ENCODE results near the gene UBTF. TPM values are rescaled to one million over a fixed set of nuclear protein-coding genes. Genes with fewer than 3 reads are reported as not detected.

The UBTF gene
- total RNA-seq, 2 experiments from 2014 or later = 148 to 158 TPM

GRCh38 chr17:44206825-44207155, 12.7 kb downstream of the UBTF start:
- CTCF ChIA-PET = interaction anchor here (0.8 kb wide), 1 partner anchor 125 kb away, joined by 4 read pairs; no protein-coding TSS in a partner anchor
- intact Hi-C loops (cut with DNase I, micrococcal nuclease) = no loop called here
- POLR2A ChIA-PET = interaction anchor here (1.2 to 3.1 kb wide), 4 partner anchors 10 to 120 kb away, joined by 4 to 21 read pairs (median 8); partner anchors contain the start of gene UBTF
- TF ChIP-seq CTCF (IDR thresholded peaks at IDR 0.05) = no peak
- Mint-ChIP-seq H3K27ac (no peak overlapping the region), H3K27me3 (no peaks in the 10 kb centered on the region), H3K4me3 (no peak overlapping the region), H3K36me3 (ENCODE audit: low read depth) (peaks cover 57% of the 10 kb centered on the region), H3K9me3 (no peaks in the 10 kb centered on the region), H3K4me1 (ENCODE audit: low read depth) (peaks cover 35% of the 10 kb centered on the region)
- peaks cover 50% of the 10 kb centered on the region for H3K36me3 ChIP-seq (ENCODE audit: insufficient read depth, low read length)
- no peaks in the 10 kb centered on the region for H3K27me3 ChIP-seq (ENCODE audit: control insufficient read depth in 1 of 2, insufficient read depth in 2 of 2, low read length in 2 of 2)
- peaks cover 54% of the 10 kb centered on the region for H3K4me1 ChIP-seq (ENCODE audit: insufficient read depth, low read length)
- no peak for ATAC-seq (ENCODE audit: poor library complexity)
- H3K27ac ChIP-seq (ENCODE audit: low read depth in 1 of 2, low read length in 2 of 2) = peak overlapping the region in 1 of 2 donors; percentile 1
- H3K4me3 ChIP-seq (ENCODE audit: low read length) = no peak overlapping the region
- DNase-seq = no peak
- H3K9me3 ChIP-seq (ENCODE audit: control insufficient read depth in 1 of 2, insufficient read depth in 1 of 2, low read length in 2 of 2) = no peaks in the 10 kb centered on the region

DNA sequence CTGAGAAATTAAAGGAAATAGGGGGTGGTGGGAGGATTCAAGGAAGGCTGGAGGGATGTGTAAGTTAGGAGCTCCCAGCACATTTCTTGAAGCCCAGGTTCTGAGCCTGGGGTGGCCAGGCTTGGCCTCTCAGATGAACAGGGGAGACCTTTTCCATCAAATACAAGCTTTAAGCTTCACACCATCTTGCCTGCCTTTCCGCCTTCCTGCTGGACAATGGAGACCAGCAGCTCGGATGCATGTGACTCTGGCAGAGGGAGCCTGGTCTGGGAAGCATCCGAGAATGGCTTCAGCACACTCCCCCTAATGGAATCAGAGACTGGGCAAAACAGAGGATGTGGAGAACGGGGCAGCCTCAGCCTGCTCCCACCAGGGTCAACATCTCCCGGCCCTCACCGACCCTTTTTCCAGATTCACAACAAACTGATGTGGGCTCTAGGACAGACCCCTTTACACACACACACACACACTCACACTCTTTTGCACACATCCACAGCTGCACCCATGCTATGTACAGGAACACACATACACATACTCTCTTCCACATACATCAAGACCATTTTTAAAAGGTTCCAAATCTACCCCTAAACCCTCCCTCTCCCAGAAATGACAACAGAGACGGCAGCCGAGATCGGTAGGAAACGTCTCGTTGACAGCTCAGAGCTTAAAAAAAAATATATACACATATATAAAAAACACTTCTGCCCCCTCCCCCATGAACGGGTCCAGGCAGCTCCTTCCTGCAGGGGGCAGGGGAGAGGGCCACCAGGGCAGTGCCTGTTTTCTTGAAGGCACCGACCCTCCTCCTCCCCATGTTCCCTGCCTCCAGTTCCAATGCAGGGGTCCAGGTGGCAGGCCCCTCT, 13.3 kb downstream of the UBTF start:
- Histone ChIP-seq H3K4me1 (ENCODE audit: insufficient read depth, low read length) (peaks cover 49% of the 10 kb centered on the region), H3K27me3 (ENCODE audit: control insufficient read depth in 1 of 2, insufficient read depth in 2 of 2, low read length in 2 of 2) (no peaks in the 10 kb centered on the region), H3K27ac (ENCODE audit: low read depth in 1 of 2, low read length in 2 of 2) (peak overlapping the region in 1 of 2 donors; percentile 1), H3K9me3 (ENCODE audit: control insufficient read depth in 1 of 2, insufficient read depth in 1 of 2, low read length in 2 of 2) (no peaks in the 10 kb centered on the region), H3K36me3 (ENCODE audit: insufficient read depth, low read length) (peaks cover 44% of the 10 kb centered on the region), H3K4me3 (ENCODE audit: low read length) (no peak overlapping the region)
- H3K9me3 Mint-ChIP-seq = no peaks in the 10 kb centered on the region
- peak in 2 of 14 experiments; percentile 39 to 47 for DNase-seq
- no peaks in the 10 kb centered on the region for H3K27me3 Mint-ChIP-seq
- POLR2A ChIA-PET = interaction anchor here (1.2 to 3.1 kb wide), 4 partner anchors 11 to 121 kb away, joined by 4 to 21 read pairs (median 8); partner anchors contain the start of gene UBTF
- peak; percentile 12 for TF ChIP-seq CTCF (IDR thresholded peaks at IDR 0.05)
- H3K27ac Mint-ChIP-seq = peak overlapping the region; percentile 44
- peak overlapping the region; percentile 34 for H3K4me3 Mint-ChIP-seq
- no peak for ATAC-seq (ENCODE audit: poor library complexity)
- intact Hi-C loops (cut with DNase I, micrococcal nuclease) = no loop called here
- peaks cover 38% of the 10 kb centered on the region for H3K4me1 Mint-ChIP-seq (ENCODE audit: low read depth)
- CTCF ChIA-PET = interaction anchor here (0.8 kb wide), 1 partner anchor 125 kb away, joined by 4 read pairs; no protein-coding TSS in a partner anchor
- peaks cover 51% of the 10 kb centered on the region for H3K36me3 Mint-ChIP-seq (ENCODE audit: low read depth)

GRCh38 chr17:44204441-44204882, 15.0 kb downstream of the UBTF start:
- no peak overlapping the region for H3K27ac ChIP-seq (ENCODE audit: low read depth in 1 of 2, low read length in 2 of 2)
- TF ChIP-seq CTCF (IDR thresholded peaks at IDR 0.05) = no peak
- no peak overlapping the region for H3K4me3 ChIP-seq (ENCODE audit: low read length)
- H3K9me3 ChIP-seq (ENCODE audit: control insufficient read depth in 1 of 2, insufficient read depth in 1 of 2, low read length in 2 of 2) = no peaks in the 10 kb centered on the region
- intact Hi-C loops (cut with DNase I, micrococcal nuclease) = loop anchor here in 1 of 2 experiments (5.0 kb wide), 2 partner anchors 62 to 137 kb away; partner anchors contain the start of genes HROB and LSM12
- Mint-ChIP-seq H3K9me3 (no peaks in the 10 kb centered on the region), H3K27ac (no peak overlapping the region), H3K4me3 (no peak overlapping the region), H3K27me3 (no peaks in the 10 kb centered on the region), H3K4me1 (ENCODE audit: low read depth) (peaks cover 37% of the 10 kb centered on the region), H3K36me3 (ENCODE audit: low read depth) (peaks cover 40% of the 10 kb centered on the region)
- ATAC-seq (ENCODE audit: poor library complexity) = no peak
- peaks cover 39% of the 10 kb centered on the region for H3K4me1 ChIP-seq (ENCODE audit: insufficient read depth, low read length)
- H3K36me3 ChIP-seq (ENCODE audit: insufficient read depth, low read length) = peaks cover 32% of the 10 kb centered on the region
- ChIA-PET CTCF (interaction anchor here (0.7 to 2.1 kb wide), 5 partner anchors 14 to 145 kb away, joined by 3 to 9 read pairs (median 4); partner anchors contain the start of gene UBTF), POLR2A (interaction anchor here (1.4 to 8.5 kb wide), 4 partner anchors 16 to 145 kb away, joined by 5 to 181 read pairs (median 6); partner anchors contain the start of genes SLC25A39, TMUB2 and UBTF)
- H3K27me3 ChIP-seq (ENCODE audit: control insufficient read depth in 1 of 2, insufficient read depth in 2 of 2, low read length in 2 of 2) = no peaks in the 10 kb centered on the region
- DNase-seq = peak in 1 of 14 experiments; percentile 29

All from CD4-positive, alpha-beta T cell (primary cell).